OCI-LY1 (cell line): Measurements from ENCODE around the gene IL23A.

Source experiments
- EZH2 ChIP-seq: fragments of 200-600 bp; sonication (generic), shearing (Covaris generic); IDR thresholded peaks from 2 replicates; pipeline ENCODE4 v1.8.0; 2017; ENCODE audit warnings: borderline replicate concordance, mixed run types, mild to moderate bottlenecking, antibody characterized with exemption, low read length, moderate library complexity, mixed read lengths
- TF ChIP-seq, protein P1 (sequence below): fragments of 200-600 bp; sonication (generic), shearing (Covaris generic); IDR thresholded peaks from 2 replicates; pipeline ENCODE4 v1.5.1; 2017; ENCODE audit warnings: mild to moderate bottlenecking, antibody characterized with exemption, low read length, moderate library complexity, mixed read lengths

DNA sequence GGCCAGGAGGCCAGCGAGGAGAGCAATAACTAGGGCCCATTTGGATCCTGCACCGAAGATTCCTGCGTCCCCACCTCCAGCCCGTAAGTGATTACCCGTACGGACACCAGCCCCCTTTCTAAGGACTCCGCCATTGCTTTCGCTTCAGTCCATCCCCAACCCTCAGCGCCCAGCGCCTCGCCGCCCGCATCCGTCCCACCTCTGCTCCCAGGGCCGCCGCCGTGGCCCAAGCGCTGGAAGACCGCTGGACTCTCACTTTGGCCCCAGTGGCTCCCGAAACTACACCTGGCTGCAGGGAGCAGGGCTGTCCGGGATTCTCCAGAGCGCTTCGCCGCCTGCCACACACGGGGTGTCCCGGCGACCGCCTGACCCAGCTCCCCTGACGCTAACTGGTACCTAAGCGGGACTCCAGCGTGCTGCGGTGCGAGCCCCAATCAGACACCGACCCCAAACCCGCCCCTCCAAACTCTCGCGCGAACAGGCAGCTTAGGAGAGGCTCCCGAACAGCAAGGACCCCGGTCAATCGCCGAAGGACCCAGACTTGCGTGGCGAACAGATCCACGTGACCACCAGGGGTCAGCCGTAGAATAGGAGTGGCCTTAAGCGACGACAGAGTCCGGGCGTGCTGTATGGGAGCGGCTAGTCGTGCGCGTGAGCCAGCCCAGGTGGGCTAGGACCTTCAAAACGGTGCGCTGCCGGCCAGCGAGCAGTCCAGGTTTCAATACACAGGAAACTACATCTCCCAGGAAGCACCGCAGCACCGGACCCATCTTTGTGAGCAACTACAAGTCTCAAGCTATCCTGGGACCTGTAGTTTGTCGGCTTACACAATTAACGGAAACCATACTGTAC is 22.8 kb upstream of the IL23A start, which contains the start of gene CNPY2:
- no peak for TF ChIP-seq EZH2
- TF ChIP-seq, protein P1, sequence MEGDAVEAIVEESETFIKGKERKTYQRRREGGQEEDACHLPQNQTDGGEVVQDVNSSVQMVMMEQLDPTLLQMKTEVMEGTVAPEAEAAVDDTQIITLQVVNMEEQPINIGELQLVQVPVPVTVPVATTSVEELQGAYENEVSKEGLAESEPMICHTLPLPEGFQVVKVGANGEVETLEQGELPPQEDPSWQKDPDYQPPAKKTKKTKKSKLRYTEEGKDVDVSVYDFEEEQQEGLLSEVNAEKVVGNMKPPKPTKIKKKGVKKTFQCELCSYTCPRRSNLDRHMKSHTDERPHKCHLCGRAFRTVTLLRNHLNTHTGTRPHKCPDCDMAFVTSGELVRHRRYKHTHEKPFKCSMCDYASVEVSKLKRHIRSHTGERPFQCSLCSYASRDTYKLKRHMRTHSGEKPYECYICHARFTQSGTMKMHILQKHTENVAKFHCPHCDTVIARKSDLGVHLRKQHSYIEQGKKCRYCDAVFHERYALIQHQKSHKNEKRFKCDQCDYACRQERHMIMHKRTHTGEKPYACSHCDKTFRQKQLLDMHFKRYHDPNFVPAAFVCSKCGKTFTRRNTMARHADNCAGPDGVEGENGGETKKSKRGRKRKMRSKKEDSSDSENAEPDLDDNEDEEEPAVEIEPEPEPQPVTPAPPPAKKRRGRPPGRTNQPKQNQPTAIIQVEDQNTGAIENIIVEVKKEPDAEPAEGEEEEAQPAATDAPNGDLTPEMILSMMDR, result no peak; the same call in 1 of the 2 replicates
